MM.1S (cell line): ENCODE results near the gene NGDN.

ENCODE experiments used
- DNase-seq: peaks from one replicate; pipeline ENCODE4 v3.0.0-alpha.2; 2015
- H2AFZ ChIP-seq: fragments of 300-600 bp; sonication (generic); 2 replicates; pipeline ENCODE4 v1.6.0; 2016; ENCODE audit warnings: antibody characterized with exemption, low read length
- H3F3A ChIP-seq: fragments of 300-600 bp; sonication (generic); 2 replicates; pipeline ENCODE4 v1.6.1; 2016; ENCODE audit warnings: mild to moderate bottlenecking, antibody characterized with exemption, low read length, moderate library complexity, mixed read lengths; ENCODE audit not compliant: insufficient read depth
- H3K27ac ChIP-seq: fragments of 300-600 bp; sonication (generic); 2 replicates; pipeline ENCODE4 v1.5.1; 2016; ENCODE audit warnings: mild to moderate bottlenecking, low read length
- H3K27me3 ChIP-seq: fragments of 300-600 bp; sonication (generic); replicated peaks from 2 replicates; pipeline ENCODE4 v1.6.0; 2016; ENCODE audit warnings: low read length; ENCODE audit not compliant: insufficient read depth
- H3K36me3 ChIP-seq: fragments of 300-600 bp; sonication (generic); replicated peaks from 2 replicates; pipeline ENCODE4 v1.6.1; 2016; ENCODE audit warnings: mild to moderate bottlenecking, low read length, mixed read lengths; ENCODE audit not compliant: insufficient read depth
- H3K4me1 ChIP-seq: fragments of 300-600 bp; sonication (generic); 2 replicates; pipeline ENCODE4 v1.6.1; 2016; ENCODE audit warnings: low read length, mixed read lengths
- H3K4me2 ChIP-seq: fragments of 300-600 bp; sonication (generic); 2 replicates; pipeline ENCODE4 v1.6.0; 2016; ENCODE audit warnings: low read depth, low read length
- H3K4me3 ChIP-seq: fragments of 300-600 bp; sonication (generic); 2 replicates; pipeline ENCODE4 v1.5.1; 2016; ENCODE audit warnings: low read length, mixed read lengths
- H3K79me2 ChIP-seq: fragments of 300-600 bp; sonication (generic); 2 replicates; pipeline ENCODE4 v1.6.1; 2016; ENCODE audit warnings: mixed run types, low read length, mixed read lengths
- H3K9ac ChIP-seq: fragments of 300-600 bp; sonication (generic); 2 replicates; pipeline ENCODE4 v1.6.1; 2016; ENCODE audit warnings: low read length, mixed read lengths
- H3K9me2 ChIP-seq: fragments of 300-600 bp; sonication (generic); replicated peaks from 2 replicates; pipeline ENCODE4 v1.6.1; 2016; ENCODE audit warnings: mild to moderate bottlenecking, low read length, mixed read lengths; ENCODE audit not compliant: insufficient read depth
- H3K9me3 ChIP-seq: fragments of 300-600 bp; sonication (generic); replicated peaks from 2 replicates; pipeline ENCODE4 v1.6.1; 2016; ENCODE audit warnings: mild to moderate bottlenecking, low read length, mixed read lengths; ENCODE audit not compliant: insufficient read depth
- H4K20me1 ChIP-seq: fragments of 300-600 bp; sonication (generic); 2 replicates; pipeline ENCODE4 v1.6.1; 2016; ENCODE audit warnings: mild to moderate bottlenecking, low read length, moderate library complexity, mixed read lengths; ENCODE audit not compliant: insufficient read depth
- EZH2 ChIP-seq: fragments of 300-600 bp; sonication (generic); optimal IDR thresholded peaks from 2 replicates; pipeline ENCODE3; 2017; ENCODE audit warnings: low read depth, mild to moderate bottlenecking, antibody characterized with exemption, low read length, mixed read lengths
- EZH2phosphoT487 ChIP-seq: fragments of 300-600 bp; sonication (generic); IDR thresholded peaks from 2 replicates; pipeline ENCODE4 v1.6.1; 2018; ENCODE audit warnings: antibody characterized with exemption, low read length
- TF ChIP-seq, protein P1 (sequence below): fragments of 300-600 bp; sonication (generic); IDR thresholded peaks from 2 replicates; pipeline ENCODE4 v1.5.1; 2016; ENCODE audit warnings: antibody characterized with exemption, low read length, mixed read lengths

The NGDN gene

DNA sequence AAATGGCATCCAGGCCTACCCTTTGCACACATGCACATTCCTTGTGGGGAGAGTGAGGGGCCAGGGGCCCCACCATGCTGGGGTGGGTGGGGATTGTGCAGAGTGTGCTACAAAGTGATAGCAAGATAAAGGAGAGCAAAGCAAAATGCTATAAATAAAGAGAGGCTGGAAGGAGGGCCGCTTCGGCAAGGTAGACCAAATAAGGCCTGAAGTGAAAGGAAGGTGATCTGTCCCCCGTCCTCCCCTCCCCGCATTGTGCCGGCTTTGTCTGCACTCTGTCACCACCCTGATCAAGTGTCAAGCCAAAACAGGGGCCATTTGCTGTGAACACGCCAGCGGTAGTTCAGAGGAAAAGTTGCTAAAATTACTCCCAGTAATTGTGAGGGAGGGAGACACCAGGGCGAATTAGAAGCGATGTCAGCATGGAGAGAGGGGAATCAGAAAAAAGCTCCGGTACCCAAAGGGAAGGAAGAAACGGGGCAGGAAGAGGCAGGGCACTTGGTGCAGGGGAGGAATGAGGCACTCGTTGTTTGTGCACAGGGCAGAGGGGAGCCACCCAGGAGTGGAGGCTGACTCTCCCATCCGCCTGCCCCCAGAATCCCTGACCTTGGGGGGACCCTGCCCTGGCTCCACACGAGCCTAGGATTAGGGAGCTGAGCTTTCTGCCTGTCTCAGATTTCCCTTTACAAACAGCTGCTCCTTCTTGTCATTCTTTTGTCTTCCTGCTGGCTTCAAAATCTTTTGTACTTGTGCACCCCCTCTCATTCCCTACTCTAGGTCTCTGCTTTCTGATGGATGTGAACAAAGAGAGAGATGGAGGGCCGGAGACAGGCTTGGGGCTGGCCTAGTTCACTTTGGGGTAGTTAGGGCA lies 31.2 kb upstream of the NGDN start:
- no peaks in the 10 kb centered on the region for H3K27me3 ChIP-seq
- no peak overlapping the region for H3K4me3 ChIP-seq
- no peaks in the 10 kb centered on the region for H3F3A ChIP-seq
- DNase-seq, result no peak
- TF ChIP-seq EZH2phosphoT487 (no peak), EZH2 (no peak)
- TF ChIP-seq, protein P1, sequence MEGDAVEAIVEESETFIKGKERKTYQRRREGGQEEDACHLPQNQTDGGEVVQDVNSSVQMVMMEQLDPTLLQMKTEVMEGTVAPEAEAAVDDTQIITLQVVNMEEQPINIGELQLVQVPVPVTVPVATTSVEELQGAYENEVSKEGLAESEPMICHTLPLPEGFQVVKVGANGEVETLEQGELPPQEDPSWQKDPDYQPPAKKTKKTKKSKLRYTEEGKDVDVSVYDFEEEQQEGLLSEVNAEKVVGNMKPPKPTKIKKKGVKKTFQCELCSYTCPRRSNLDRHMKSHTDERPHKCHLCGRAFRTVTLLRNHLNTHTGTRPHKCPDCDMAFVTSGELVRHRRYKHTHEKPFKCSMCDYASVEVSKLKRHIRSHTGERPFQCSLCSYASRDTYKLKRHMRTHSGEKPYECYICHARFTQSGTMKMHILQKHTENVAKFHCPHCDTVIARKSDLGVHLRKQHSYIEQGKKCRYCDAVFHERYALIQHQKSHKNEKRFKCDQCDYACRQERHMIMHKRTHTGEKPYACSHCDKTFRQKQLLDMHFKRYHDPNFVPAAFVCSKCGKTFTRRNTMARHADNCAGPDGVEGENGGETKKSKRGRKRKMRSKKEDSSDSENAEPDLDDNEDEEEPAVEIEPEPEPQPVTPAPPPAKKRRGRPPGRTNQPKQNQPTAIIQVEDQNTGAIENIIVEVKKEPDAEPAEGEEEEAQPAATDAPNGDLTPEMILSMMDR, result no peak
- H3K27ac ChIP-seq, result no peak overlapping the region
- no peak overlapping the region for H2AFZ ChIP-seq
- H3K79me2 ChIP-seq, result no peaks in the 10 kb centered on the region
- no peaks in the 10 kb centered on the region for H3K9me2 ChIP-seq
- no peak overlapping the region for H3K4me2 ChIP-seq
- no peak overlapping the region for H3K9ac ChIP-seq
- no peaks in the 10 kb centered on the region for H3K4me1 ChIP-seq
- H4K20me1 ChIP-seq, result no peaks in the 10 kb centered on the region
- no peaks in the 10 kb centered on the region for H3K9me3 ChIP-seq
- H3K36me3 ChIP-seq, result no peaks in the 10 kb centered on the region

DNA sequence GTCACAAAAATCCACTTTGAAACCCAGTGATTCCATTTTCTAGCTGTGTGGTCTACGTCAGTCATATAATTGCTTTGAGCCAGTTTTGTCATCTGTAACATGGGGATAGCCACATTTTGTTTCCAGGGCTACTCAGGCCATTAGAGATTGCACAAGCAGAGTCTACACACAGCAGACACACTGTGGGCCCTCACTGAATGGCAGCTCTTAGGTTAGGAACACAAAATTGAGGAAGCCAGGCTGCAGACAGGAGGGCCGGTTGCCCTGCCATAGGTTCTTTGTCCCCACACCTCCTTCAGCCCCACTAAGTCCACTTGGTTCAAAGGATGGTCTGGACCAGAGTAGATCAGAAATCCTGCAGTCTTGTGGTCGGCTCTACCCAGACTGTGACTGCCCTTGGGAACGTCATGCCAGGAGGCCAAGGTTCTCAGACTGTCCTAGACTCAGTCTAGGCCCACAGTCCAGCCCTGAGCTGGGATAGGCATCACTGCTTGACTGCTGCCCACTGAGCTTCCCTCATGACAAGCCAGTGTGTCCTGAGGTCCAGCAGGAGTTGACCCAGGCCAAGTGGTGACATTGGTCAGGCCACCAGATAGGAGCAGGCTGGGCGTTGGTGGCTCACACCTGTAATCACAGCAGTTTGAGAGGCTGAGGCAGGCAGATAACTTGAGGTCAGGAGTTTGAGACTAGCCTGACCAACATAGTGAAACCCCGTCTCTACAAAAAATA lies 30.2 kb upstream of the NGDN start:
- no peaks in the 10 kb centered on the region for H3F3A ChIP-seq
- no peaks in the 10 kb centered on the region for H3K9me2 ChIP-seq
- H4K20me1 ChIP-seq, result no peaks in the 10 kb centered on the region
- H2AFZ ChIP-seq, result no peak overlapping the region
- H3K4me1 ChIP-seq, result no peaks in the 10 kb centered on the region
- H3K9me3 ChIP-seq, result no peaks in the 10 kb centered on the region
- no peaks in the 10 kb centered on the region for H3K36me3 ChIP-seq
- no peaks in the 10 kb centered on the region for H3K79me2 ChIP-seq
- no peak for TF ChIP-seq EZH2phosphoT487
- no peak for TF ChIP-seq EZH2
- TF ChIP-seq, protein P1, result no peak
- H3K27me3 ChIP-seq, result no peaks in the 10 kb centered on the region
- H3K4me2 ChIP-seq, result no peak overlapping the region
- no peak for DNase-seq
- H3K9ac ChIP-seq, result no peak overlapping the region
- H3K4me3 ChIP-seq, result no peak overlapping the region
- no peak overlapping the region for H3K27ac ChIP-seq

DNA sequence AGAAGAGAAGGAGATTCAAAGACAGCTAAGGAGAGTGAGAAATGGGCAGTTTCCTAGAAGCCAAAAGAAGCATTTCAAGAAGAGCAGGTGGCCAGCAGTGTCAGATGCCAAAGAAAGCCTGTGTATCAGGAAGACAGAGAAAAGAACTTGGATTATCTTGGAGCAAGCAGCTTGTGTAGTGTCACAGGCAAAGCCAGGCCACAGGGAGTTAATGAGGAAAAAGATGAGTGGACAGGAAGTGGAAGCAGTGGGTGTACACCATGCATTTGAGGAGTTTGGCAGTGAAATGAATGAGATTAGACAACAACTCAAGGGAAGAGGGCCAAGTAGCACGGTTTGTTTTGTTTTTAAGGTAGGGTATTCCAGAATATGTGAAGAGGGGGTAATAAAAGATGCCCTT lies 28.4 kb upstream of the NGDN start:
- Histone ChIP-seq H3K4me3 (no peak overlapping the region), H3K36me3 (no peaks in the 10 kb centered on the region), H3K79me2 (no peaks in the 10 kb centered on the region), H3F3A (no peaks in the 10 kb centered on the region), H3K4me1 (no peaks in the 10 kb centered on the region), H3K9me2 (no peaks in the 10 kb centered on the region), H3K9ac (no peak overlapping the region), H4K20me1 (no peaks in the 10 kb centered on the region), H3K27me3 (no peaks in the 10 kb centered on the region), H3K27ac (no peak overlapping the region), H3K9me3 (no peaks in the 10 kb centered on the region), H2AFZ (no peak overlapping the region), H3K4me2 (no peak overlapping the region)
- DNase-seq, result no peak
- TF ChIP-seq, protein P1, result no peak
- TF ChIP-seq EZH2 (no peak), EZH2phosphoT487 (no peak)
